Smooth muscle cell (in vitro differentiated cells): ENCODE measurements around the gene MPHOSPH8. TPM values are rescaled to one million over a fixed set of nuclear protein-coding genes. Genes with fewer than 3 reads are reported as not detected.

Experiments
- DNase-seq: peaks from one replicate; lab custom pipeline; 2025; ENCODE audit not compliant: unreplicated experiment; lab: John Stamatoyannopoulos, UW
- H2AFZ ChIP-seq: fragments of 200-600 bp; sonication (generic); 2 replicates; pipeline ENCODE4 v1.6.0; 2016; ENCODE audit warnings: antibody characterized with exemption, low read depth, mild to moderate bottlenecking
- H3F3A ChIP-seq: fragments of 200-600 bp; sonication (generic); 2 replicates; pipeline ENCODE4 v1.6.0; 2017; ENCODE audit warnings: antibody characterized with exemption, low read depth
- H3K27ac ChIP-seq: fragments of 200-600 bp; sonication (generic); 2 replicates; pipeline ENCODE4 v1.5.1; 2016; ENCODE audit warnings: low read depth, mild to moderate bottlenecking
- H3K27me3 ChIP-seq: fragments of 200-600 bp; sonication (generic); 2 replicates; pipeline ENCODE4 v1.6.1; 2016; ENCODE audit warnings: low read depth, mild to moderate bottlenecking
- H3K36me3 ChIP-seq: fragments of 200-600 bp; sonication (generic); 2 replicates; pipeline ENCODE4 v1.5.1; 2016; ENCODE audit warnings: low read depth
- H3K4me1 ChIP-seq: fragments of 200-600 bp; sonication (generic); 2 replicates; pipeline ENCODE4 v1.5.1; 2016; ENCODE audit warnings: low read depth
- H3K4me2 ChIP-seq: fragments of 200-600 bp; sonication (generic); 2 replicates; pipeline ENCODE4 v1.6.0; 2016; ENCODE audit warnings: mild to moderate bottlenecking
- H3K4me3 ChIP-seq: fragments of 200-600 bp; sonication (generic); 2 replicates; pipeline ENCODE4 v1.5.1; 2016; ENCODE audit warnings: mild to moderate bottlenecking
- H3K79me2 ChIP-seq: fragments of 200-600 bp; sonication (generic); 2 replicates; pipeline ENCODE4 v1.6.0; 2016; ENCODE audit warnings: low read depth, mild to moderate bottlenecking
- H3K9ac ChIP-seq: fragments of 200-600 bp; sonication (generic); 2 replicates; pipeline ENCODE4 v1.6.0; 2016; ENCODE audit warnings: low read depth
- H3K9me3 ChIP-seq: fragments of 200-600 bp; sonication (generic); replicated peaks from 2 replicates; pipeline ENCODE4 v1.5.1; 2016; ENCODE audit warnings: low read depth
- H4K20me1 ChIP-seq: fragments of 200-600 bp; sonication (generic); 2 replicates; pipeline ENCODE4 v1.6.0; 2016; ENCODE audit warnings: low read depth
- WGBS: methylation state at CpG from one replicate; pipeline ENCODE4 v1.1.7; 2016; ENCODE audit warnings: low lambda C conversion rate; 5-methylcytosine and 5-hydroxymethylcytosine counted together
- polyA plus RNA-seq: library from polyadenylated mRNA; unstranded; fragments of >200 nt; fragmentation: Nextera tagmentation; extraction: Ambion mirVana; gene quantifications from 2 replicates; pipeline ENCODE4 v1.2.1, GENCODE V29; 2016
- total RNA-seq: library from RNA; depleted of rRNA; stranded (reverse); fragments of >200 nt; gene quantifications from 2 replicates; pipeline ENCODE4 v1.2.3, GENCODE V29; 2014
- TF ChIP-seq, protein P1 (sequence below): fragments of 200-600 bp; sonication (generic); IDR thresholded peaks from 2 replicates; pipeline ENCODE4 v1.5.1; 2017; ENCODE audit warnings: borderline replicate concordance, mild to moderate bottlenecking, antibody characterized with exemption; ENCODE audit not compliant: insufficient read depth, poor library complexity, severe bottlenecking

Gene MPHOSPH8
- total and polyA plus RNA-seq, 2 experiments from 2014 or later: 8.1 to 9.4 TPM

DNA sequence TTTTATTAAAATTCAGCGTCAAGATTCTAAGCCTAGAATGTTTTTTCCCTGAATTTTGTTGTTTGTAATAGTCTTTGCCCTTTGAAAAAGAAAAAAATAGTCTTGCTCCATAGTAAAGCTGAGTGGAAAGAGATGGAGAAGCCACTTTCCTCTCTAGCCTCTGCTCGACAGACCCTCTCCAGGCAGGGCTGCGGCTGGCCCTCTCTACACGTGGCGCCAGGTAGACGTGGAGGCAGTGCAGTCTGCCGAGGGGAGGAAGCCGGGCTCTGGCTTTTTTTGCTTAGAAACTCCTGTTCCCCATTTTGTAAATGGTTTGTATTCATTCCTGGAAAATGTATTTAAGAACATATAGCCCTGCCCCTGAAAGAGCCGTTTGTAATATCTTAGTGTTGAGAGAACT lies 35.3 kb downstream of the MPHOSPH8 start:
- DNase-seq: no peak
- no peak overlapping the region for H3K27ac ChIP-seq

DNA sequence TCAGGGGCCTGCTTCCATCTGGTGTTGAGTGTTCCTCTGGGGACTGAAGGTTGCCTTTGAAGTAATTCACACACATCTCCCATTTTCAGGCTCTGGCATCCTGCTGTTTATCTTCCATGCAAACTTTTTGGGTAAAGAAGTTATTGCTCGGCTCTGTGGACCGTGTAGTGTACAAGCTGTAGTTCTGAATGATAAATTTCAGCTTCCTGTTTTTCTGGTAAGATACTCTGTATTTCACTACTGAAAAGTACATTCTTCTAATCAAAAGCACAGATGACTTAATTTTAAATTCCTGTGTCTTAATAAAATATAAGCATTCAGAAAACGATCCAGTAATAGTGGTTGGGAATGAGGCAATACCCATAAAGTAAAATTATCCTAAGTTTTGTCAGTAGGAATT lies 36.7 kb downstream of the MPHOSPH8 start:
- no peaks in the 10 kb centered on the region for H3K9me3 ChIP-seq
- H3K4me3 ChIP-seq: no peak overlapping the region
- H2AFZ ChIP-seq: no peak overlapping the region
- H3K4me1 ChIP-seq: no peaks in the 10 kb centered on the region
- no peak overlapping the region for H3K4me2 ChIP-seq
- no peaks in the 10 kb centered on the region for H3F3A ChIP-seq
- no peaks in the 10 kb centered on the region for H3K27me3 ChIP-seq
- no peak for DNase-seq
- 61% methylated on average over 3 of the region's 3 CpGs for WGBS
- no peaks in the 10 kb centered on the region for H4K20me1 ChIP-seq
- no peak overlapping the region for H3K27ac ChIP-seq
- H3K36me3 ChIP-seq: peaks cover 22% of the 10 kb centered on the region
- H3K9ac ChIP-seq: no peak overlapping the region
- TF ChIP-seq, protein P1, sequence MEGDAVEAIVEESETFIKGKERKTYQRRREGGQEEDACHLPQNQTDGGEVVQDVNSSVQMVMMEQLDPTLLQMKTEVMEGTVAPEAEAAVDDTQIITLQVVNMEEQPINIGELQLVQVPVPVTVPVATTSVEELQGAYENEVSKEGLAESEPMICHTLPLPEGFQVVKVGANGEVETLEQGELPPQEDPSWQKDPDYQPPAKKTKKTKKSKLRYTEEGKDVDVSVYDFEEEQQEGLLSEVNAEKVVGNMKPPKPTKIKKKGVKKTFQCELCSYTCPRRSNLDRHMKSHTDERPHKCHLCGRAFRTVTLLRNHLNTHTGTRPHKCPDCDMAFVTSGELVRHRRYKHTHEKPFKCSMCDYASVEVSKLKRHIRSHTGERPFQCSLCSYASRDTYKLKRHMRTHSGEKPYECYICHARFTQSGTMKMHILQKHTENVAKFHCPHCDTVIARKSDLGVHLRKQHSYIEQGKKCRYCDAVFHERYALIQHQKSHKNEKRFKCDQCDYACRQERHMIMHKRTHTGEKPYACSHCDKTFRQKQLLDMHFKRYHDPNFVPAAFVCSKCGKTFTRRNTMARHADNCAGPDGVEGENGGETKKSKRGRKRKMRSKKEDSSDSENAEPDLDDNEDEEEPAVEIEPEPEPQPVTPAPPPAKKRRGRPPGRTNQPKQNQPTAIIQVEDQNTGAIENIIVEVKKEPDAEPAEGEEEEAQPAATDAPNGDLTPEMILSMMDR: no peak
- no peaks in the 10 kb centered on the region for H3K79me2 ChIP-seq

More for the DNA sequence above, 35.3 kb downstream of the MPHOSPH8 start:
- WGBS: 94% methylated on average over 9 of the region's 9 CpGs
- Histone ChIP-seq H2AFZ (no peak overlapping the region), H3K79me2 (no peaks in the 10 kb centered on the region), H3F3A (no peaks in the 10 kb centered on the region), H3K4me3 (no peak overlapping the region), H3K27me3 (no peaks in the 10 kb centered on the region), H3K9ac (no peak overlapping the region), H3K9me3 (no peaks in the 10 kb centered on the region), H4K20me1 (no peaks in the 10 kb centered on the region), H3K36me3 (peaks cover 19% of the 10 kb centered on the region), H3K4me1 (no peaks in the 10 kb centered on the region), H3K4me2 (no peak overlapping the region)
- TF ChIP-seq, protein P1: no peak

DNA sequence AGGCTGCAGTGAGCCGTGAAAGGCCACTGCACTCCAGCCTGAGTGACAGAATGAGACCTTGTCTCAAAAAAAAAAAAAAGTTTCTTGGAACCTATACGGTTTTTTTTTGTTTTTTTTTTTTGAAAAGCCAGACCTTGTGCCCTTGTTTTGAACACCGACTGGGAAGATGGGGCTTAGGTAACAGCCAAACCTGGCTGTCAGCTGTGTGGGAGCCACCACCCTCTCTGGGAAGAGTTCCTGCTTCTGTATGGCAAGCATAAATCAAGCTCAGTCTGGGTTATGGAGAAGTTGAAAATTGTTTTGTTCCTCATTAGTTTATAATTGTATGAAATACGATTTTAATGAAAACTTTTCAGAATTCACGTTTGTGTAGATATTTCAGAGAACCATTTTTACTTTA lies 39.5 kb downstream of the MPHOSPH8 start:
- Histone ChIP-seq H3K36me3 (peaks cover 22% of the 10 kb centered on the region), H3K79me2 (no peaks in the 10 kb centered on the region), H3K9ac (no peak overlapping the region), H3K27ac (no peak overlapping the region), H3K4me3 (no peak overlapping the region), H3K4me2 (no peak overlapping the region), H3K4me1 (no peaks in the 10 kb centered on the region), H2AFZ (no peak overlapping the region), H4K20me1 (no peaks in the 10 kb centered on the region), H3F3A (no peaks in the 10 kb centered on the region), H3K9me3 (no peaks in the 10 kb centered on the region), H3K27me3 (no peaks in the 10 kb centered on the region)
- TF ChIP-seq, protein P1: no peak
- no peak for DNase-seq
- WGBS: 93% methylated on average over 5 of the region's 5 CpGs
